ENCODE results near the gene LHFPL2.

GRCh38 chr5:78526049-78526525 lies 122.5 kb downstream of the LHFPL2 start:
- TF ChIP-seq CTCF (IDR thresholded peaks at IDR 0.05; ENCODE audit: insufficient read depth, low read length): no peak
- TF ChIP-seq POLR2AphosphoS5 (IDR thresholded peaks at IDR 0.05; ENCODE audit: low read depth): no peak
- no peak for TF ChIP-seq SPI1 (IDR thresholded peaks at IDR 0.05; ENCODE audit: borderline replicate concordance, low read depth)
- TF ChIP-seq REST (IDR thresholded peaks at IDR 0.05; ENCODE audit: insufficient replicate concordance, low read depth): no peak
- TF ChIP-seq GABPA (IDR thresholded peaks at IDR 0.05; ENCODE audit: low read depth): no peak
